ENCODE data around the gene AIFM2.
"Not testable (repeated sequence)": the region's sequence is repeated elsewhere in the genome, so short reads cannot be mapped to it uniquely, and the experiment has no call there.

The AIFM2 gene

GRCh38 chr10:70132098-70133029 lies at the start of gene AIFM2:
AIFM2 (minus strand) TSS chr10:70132825; CDS start chr10:70124084, 8,741 bp downstream.
- no peak for DNase-seq

DNA sequence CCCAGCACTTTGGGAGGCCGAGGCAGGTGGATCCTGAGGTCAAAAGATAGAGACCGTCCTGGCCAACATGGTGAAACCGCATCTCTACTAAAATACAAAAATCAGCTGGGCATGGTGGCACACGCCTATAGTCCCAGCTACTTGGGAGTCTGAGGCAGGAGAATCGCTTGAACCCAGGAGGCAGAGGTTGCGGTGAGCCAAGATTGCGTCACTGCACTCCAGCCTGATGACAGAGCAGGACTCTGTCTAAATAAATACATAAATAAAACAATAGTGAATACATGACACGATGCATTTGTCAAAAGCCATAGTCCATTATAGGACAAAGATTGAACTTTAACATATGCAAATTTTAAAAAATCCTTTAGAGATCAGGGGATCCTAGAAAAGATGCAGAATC lies 46.6 kb upstream of the AIFM2 start:
- DNase-seq = not testable (repeated sequence)

- DNase-seq = no peak
Measured at GRCh38 chr10:70178139-70178725, 45.6 kb upstream of the AIFM2 start.

DNA sequence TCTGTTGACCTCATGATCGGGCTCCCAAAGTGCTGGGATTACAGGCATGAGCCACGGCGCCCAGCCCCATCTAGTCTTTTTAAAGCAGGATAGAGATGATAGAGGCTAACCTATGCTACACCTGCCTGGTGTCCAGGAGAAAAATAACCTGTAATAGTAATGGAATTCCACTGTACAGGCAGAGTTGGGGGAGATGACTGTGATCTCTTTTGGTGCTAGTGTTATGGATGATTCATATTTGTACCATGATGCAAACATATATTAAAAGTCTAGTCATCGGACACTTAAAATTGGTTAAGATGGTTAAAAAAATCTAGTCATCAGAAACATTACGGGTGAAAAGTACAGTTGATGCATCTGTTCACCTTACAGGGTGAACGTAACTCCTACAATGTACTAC lies 43.8 kb upstream of the AIFM2 start:
- DNase-seq = no peak

DNA sequence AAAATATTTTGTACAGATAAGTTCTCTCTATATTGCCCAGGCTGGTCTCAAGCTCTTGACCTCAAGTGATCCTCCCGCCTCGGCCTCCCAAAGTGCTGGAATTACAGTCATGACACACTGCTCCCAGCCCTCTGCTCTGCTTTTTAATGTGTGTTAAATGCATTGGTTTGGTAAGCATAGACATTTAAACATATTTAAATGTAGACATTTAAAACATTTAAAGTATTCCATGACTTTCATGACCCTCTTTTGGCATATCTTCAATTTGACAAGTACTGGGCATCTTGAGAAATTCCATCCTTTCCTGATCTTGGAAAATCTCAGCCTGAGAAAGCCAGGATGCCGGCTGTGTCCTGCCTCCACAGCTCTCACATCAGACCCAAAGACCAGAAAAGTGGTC lies 42.9 kb upstream of the AIFM2 start:
- DNase-seq = no peak

DNA sequence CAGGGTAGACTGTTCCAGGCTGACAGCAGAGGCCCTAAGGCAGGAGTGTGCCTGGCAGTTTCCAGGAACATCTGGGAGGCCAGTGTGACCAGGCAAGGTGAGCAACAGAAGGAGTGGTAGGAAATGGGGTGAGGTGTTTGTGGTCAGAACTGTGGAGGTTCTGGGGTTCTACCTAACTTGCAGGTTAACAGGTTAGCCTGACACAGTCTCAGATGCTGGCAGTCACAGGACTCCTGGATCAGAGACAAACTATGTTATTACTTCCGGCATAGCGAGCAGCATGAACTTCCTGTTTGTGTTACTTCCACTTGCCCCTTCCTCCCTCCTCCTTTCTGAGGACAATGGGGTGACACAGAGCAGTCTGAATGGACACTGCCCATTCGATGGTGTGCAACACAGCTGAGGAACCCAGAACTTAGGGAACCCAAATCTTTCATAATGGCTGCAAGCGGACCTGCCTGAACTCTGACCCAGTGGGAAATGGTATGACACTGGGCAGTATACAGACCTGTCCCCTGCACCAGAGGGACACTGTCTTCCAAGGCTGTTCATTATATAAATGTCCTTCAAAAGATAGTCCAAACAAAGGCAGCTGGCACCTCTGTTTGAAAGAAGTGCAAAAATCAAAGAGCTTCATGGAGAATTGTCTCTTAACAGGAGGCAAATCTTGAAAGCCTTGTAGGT lies 41.6 kb upstream of the AIFM2 start:
- no peak for DNase-seq

DNA sequence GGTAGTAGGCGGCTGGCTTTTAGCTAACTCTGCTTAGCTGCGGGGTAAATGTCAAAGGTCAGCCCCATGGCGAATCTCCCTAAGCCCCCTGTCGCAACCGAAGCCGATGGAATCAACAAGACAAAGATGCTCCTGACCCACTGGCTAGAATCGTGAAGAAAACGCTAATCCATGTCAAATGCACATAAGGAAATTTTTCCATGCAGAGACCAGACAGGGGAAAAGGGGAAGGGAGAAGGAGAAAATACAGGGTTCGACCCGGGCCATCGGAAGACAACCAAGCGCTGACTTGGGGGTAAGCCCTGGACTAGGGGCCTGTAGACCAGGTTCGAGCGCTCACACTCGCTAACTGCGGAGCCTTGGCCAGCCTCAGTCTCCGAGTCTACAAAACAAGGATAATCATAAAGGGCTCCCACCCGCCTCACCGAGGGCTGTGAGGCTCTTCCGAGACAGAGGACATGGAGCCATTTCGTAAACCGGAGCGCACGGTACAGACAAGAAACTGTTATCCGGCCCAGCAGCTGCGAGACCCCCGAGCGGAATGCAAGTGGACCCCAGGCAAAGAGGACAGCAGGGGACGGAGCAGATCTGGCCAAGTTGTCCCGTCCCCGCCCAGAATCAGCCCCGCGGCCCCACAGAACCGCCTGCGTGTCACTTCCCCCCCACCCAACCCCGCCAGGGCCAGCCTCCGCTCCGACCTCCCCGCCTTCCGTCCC lies 37.2 kb upstream of the AIFM2 start:
- DNase-seq = no peak

- DNase-seq = no peak
Measured at GRCh38 chr10:70169011-70169410, 36.4 kb upstream of the AIFM2 start.

- DNase-seq = no peak
Measured at GRCh38 chr10:70167246-70167645, 34.6 kb upstream of the AIFM2 start.

GRCh38 chr10:70166394-70166793 lies 33.8 kb upstream of the AIFM2 start:
- no peak for DNase-seq

DNA sequence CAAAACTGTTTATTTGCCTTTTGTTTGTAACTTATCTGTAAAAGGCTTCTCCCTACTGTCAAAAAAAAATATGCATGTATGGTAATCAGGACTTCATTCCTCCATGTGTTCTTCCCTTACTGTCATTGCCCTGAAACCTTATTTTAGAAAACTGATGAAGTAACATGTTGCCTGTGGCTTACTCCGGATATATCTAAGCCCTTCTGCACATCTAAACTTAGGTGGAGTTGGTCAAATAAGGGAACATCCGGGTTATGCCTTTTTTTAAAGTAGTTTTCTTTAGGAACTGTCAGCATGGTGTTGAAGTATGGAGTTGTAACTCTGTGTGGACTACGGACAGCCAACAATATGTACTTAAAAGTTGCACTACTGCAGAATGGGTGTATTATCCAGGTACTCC lies 31.5 kb upstream of the AIFM2 start:
- no peak for DNase-seq

DNA sequence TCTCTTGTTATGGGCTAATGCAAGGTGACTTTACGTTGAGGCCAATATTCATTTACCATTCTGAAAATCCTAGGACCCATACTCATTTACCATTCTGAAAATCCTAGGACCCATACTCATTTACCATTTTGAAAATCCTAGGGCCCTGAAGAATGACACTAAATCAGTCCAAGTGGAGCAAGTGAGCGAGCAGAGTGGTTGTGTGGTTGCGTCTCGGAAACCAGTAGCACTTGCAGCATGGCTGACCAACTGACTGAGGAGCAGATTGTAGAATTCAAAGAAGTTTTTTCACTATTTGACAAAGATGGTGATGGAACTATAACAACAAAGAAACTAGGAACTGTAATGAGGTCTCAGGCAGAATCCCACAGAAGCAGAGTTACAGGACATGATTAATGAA lies 30.8 kb upstream of the AIFM2 start:
- DNase-seq = no peak

DNA sequence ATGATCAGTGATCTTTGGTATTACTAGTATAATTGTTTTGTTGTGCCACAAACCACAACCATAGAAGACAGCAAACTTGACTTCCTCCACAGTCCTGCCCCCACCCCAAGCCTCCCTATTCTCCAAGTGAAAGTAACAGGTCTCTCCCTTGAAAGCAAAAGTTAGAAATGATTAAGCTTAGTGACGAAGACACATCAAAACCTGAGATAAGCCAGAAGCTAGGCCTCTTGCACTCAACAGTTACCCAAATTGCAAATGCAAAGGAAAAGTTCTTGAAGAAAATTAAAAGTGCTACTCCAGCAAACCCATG lies 30.2 kb upstream of the AIFM2 start:
- DNase-seq = no peak

GRCh38 chr10:70162151-70162891 lies 29.7 kb upstream of the AIFM2 start:
- DNase-seq = no peak

DNA sequence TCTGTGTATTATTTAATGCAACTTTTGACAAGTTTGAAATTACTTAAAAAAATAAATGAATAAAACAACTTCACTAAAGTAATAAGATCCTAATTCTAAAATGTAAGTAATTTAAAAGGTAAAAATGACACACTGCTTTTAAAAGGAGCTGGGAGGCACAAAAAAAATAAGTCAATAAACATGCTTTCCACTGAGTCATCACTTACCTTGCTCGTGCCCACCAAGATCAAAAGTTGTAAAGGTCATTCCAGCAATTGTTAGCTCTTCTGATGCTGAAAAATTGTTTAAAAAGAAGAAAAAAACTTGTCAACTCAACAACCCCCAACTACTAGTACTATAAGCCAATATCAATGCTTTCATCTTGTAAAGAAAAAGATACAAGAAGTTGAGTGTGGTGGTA lies 28.2 kb upstream of the AIFM2 start:
- no peak for DNase-seq

GRCh38 chr10:70159366-70159765 lies 26.7 kb upstream of the AIFM2 start:
- DNase-seq = not testable (repeated sequence)

GRCh38 chr10:70158113-70158512 lies 25.5 kb upstream of the AIFM2 start:
- no peak for DNase-seq

- DNase-seq = no peak
Measured at GRCh38 chr10:70155255-70155838, 22.7 kb upstream of the AIFM2 start.

GRCh38 chr10:70148516-70148915 lies 15.9 kb upstream of the AIFM2 start:
- no peak for DNase-seq

GRCh38 chr10:70147259-70147625 lies 14.6 kb upstream of the AIFM2 start:
- DNase-seq = no peak

DNA sequence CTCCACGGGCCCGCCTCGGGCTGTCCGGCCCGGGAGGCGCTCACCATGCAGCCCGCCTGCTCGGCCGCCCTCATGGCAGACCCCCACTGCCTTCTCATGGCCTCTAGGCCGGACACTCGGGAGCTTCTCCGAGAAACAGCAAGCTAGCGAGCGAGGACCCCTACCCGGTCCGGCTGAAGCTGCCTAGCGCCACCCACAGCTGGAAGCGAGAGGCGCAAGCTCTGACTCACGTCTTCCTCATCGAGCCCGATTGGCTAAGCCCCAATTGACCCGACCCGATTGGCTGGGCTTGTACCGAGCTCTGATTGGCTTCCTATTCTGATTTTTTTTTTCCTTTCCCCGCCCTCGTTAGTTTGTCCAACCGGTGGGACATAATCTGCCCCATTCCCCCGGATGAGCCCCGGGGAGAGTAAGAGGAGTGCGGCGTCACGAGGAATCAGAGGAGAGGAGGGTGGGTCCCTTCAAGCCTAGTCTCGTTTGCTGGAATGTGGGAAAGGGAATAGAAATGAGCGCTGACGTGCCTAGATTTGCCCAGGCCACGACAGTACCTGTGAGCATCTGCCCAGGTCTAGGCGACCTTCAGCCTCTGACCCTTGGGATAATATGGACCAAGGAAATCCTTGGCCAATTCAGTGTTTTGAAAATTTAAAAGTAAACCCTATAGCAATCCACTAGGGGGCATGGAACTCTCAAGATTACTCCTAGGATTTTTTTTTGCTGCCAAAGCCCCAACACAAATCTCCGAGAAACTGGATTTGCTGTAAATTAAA lies 14.0 kb upstream of the AIFM2 start, which contains the start of gene TYSND1:
Gene TYSND1, minus strand, starts transcription at position 212 of the 770 bp plus-strand sequence. Its CDS starts 114 bp downstream, at position 98.
- DNase-seq = peak; percentile 78
